GM21529 (cell line): Measurements from ENCODE around the gene TP53I13.

ENCODE experiments used
- ATAC-seq: cut with Tn5 transposase; IDR thresholded peaks from one replicate; pipeline ENCODE4 v1.9.1; 2021; ENCODE audit not compliant: unreplicated experiment

TP53I13 gene

GRCh38 chr17:29591737-29592608 lies 23.5 kb downstream of the TP53I13 start:
- ATAC-seq: peak; percentile 27

GRCh38 chr17:29592850-29593551 lies 24.5 kb downstream of the TP53I13 start, which contains the start of gene ANKRD13B:
Gene ANKRD13B (plus strand): TSS chr17:29593132. CDS start chr17:29593622, 490 bp downstream.
- ATAC-seq: no peak

- ATAC-seq: no peak
Observed at GRCh38 chr17:29593591-29594518, 25.4 kb downstream of the TP53I13 start.

- no peak for ATAC-seq
Observed at GRCh38 chr17:29594519-29595090, 26.1 kb downstream of the TP53I13 start.

GRCh38 chr17:29595107-29595942 lies 26.8 kb downstream of the TP53I13 start:
- no peak for ATAC-seq

GRCh38 chr17:29595943-29596774 lies 27.7 kb downstream of the TP53I13 start:
- no peak for ATAC-seq

- no peak for ATAC-seq
Observed at GRCh38 chr17:29596811-29597210, 28.3 kb downstream of the TP53I13 start.

GRCh38 chr17:29597361-29598172 lies 29.1 kb downstream of the TP53I13 start:
- ATAC-seq: no peak

- ATAC-seq: no peak
Observed at GRCh38 chr17:29603109-29603674, 34.7 kb downstream of the TP53I13 start.

- no peak for ATAC-seq
Observed at GRCh38 chr17:29607557-29608195, 39.2 kb downstream of the TP53I13 start.

- no peak for ATAC-seq
Observed at GRCh38 chr17:29608986-29609385, 40.5 kb downstream of the TP53I13 start.

GRCh38 chr17:29610395-29610794 lies 41.9 kb downstream of the TP53I13 start:
- ATAC-seq: no peak

GRCh38 chr17:29611351-29612093 lies 43.0 kb downstream of the TP53I13 start:
- no peak for ATAC-seq

GRCh38 chr17:29612094-29612403 lies 43.5 kb downstream of the TP53I13 start:
- ATAC-seq: no peak

- ATAC-seq: no peak
Observed at GRCh38 chr17:29612404-29613280, 44.1 kb downstream of the TP53I13 start.

GRCh38 chr17:29613352-29613837 lies 44.9 kb downstream of the TP53I13 start:
- ATAC-seq: no peak
